Fibroblast of lung (primary cell): ENCODE measurements around the gene TMEM269. TPM values are rescaled to one million over a fixed set of nuclear protein-coding genes. Genes with fewer than 3 reads are reported as not detected.

Experiments
- DNase-seq, 2 donors: peaks; one replicate each; pipeline versions ENCODE4 v3.0.0 to v3.0.0-alpha.2; 2010; ENCODE audit warnings: low read depth in 2 of 2
- H2AFZ ChIP-seq: 2 replicates; pipeline ENCODE4 v1.5.1; 2012; ENCODE audit warnings: low read length, control low read depth, inconsistent platforms
- H3K27ac ChIP-seq: 2 replicates; pipeline ENCODE4 v1.5.1; 2011; ENCODE audit warnings: low read length, control low read depth; ENCODE audit not compliant: insufficient read depth
- H3K27me3 ChIP-seq: 2 replicates; pipeline ENCODE4 v1.5.1; 2011; ENCODE audit warnings: mild to moderate bottlenecking, low read length; ENCODE audit not compliant: control insufficient read depth, insufficient read depth
- H3K36me3 ChIP-seq: 2 replicates; pipeline ENCODE4 v1.5.1; 2011; ENCODE audit warnings: low read length; ENCODE audit not compliant: control insufficient read depth, insufficient read depth
- H3K4me1 ChIP-seq: 2 replicates; pipeline ENCODE4 v1.5.1; 2011; ENCODE audit warnings: low read length; ENCODE audit not compliant: control insufficient read depth, insufficient read depth; ENCODE audit errors: extremely low read depth
- H3K4me2 ChIP-seq: 2 replicates; pipeline ENCODE4 v1.5.1; 2011; ENCODE audit warnings: low read length, control low read depth; ENCODE audit not compliant: insufficient read depth; ENCODE audit errors: extremely low read depth
- H3K4me3 ChIP-seq, 4 experiments: fragments of 200-600 bp in 1 of 4; sonication (generic) in 1 of 4; replicated peaks in 1 of 4; 2 replicates each; pipeline ENCODE4 v1.5.1; 2011 to 2016; ENCODE audit warnings: low read length in 4 of 4, low read depth in 3 of 4, mild to moderate bottlenecking in 3 of 4, control low read depth in 2 of 4, inconsistent platforms in 1 of 4, mixed read lengths in 1 of 4; ENCODE audit not compliant: insufficient read depth in 1 of 4; ENCODE audit errors: control extremely low read depth in 1 of 4
- H3K79me2 ChIP-seq: 2 replicates; pipeline ENCODE4 v1.5.1; 2012; ENCODE audit warnings: mild to moderate bottlenecking, low read length, inconsistent platforms; ENCODE audit not compliant: control insufficient read depth, insufficient read depth
- H3K9ac ChIP-seq: 2 replicates; pipeline ENCODE4 v1.5.1; 2011; ENCODE audit warnings: mild to moderate bottlenecking, low read length, control low read depth; ENCODE audit not compliant: insufficient read depth
- H3K9me3 ChIP-seq: 2 replicates; pipeline ENCODE4 v1.5.1; 2012; ENCODE audit warnings: low read depth, low read length; ENCODE audit not compliant: control insufficient read depth, insufficient read depth
- H4K20me1 ChIP-seq: 2 replicates; pipeline ENCODE4 v1.5.1; 2011; ENCODE audit warnings: low read length; ENCODE audit not compliant: control insufficient read depth, insufficient read depth; ENCODE audit errors: extremely low read depth
- CTCF ChIP-seq, 2 donors: IDR thresholded peaks in 1 of 2; conservative IDR thresholded peaks in 1 of 2; 1 replicate in 1 of 2; 2 replicates in 1 of 2; pipeline ENCODE4 v1.5.1; 2011 to 2012; ENCODE audit warnings: low read length in 2 of 2, control low read depth in 1 of 2, inconsistent platforms in 1 of 2, low read depth in 1 of 2, mild to moderate bottlenecking in 1 of 2
- EZH2 ChIP-seq: IDR thresholded peaks from 2 replicates; pipeline ENCODE4 v1.5.1; 2012; ENCODE audit warnings: low read length, control low read depth, mild to moderate bottlenecking; ENCODE audit errors: missing control alignments
- polyA plus RNA-seq, 2 donors: library from polyadenylated mRNA; depleted of rRNA in 1 of 2; stranded (reverse) in 1 of 2; unstranded in 1 of 2; fragments of >200 nt; gene quantifications; 2 replicates each; pipeline ENCODE4 v1.2.1, GENCODE V29; 2011 to 2012; ENCODE audit warnings: missing spikeins in 1 of 2
- total RNA-seq: library from RNA; depleted of rRNA; stranded (reverse); fragments of >200 nt; gene quantifications from 2 replicates; pipeline ENCODE4 v1.2.1, GENCODE V29; 2014

Gene TMEM269
- total and polyA plus RNA-seq, 2 donors (not counting 1 experiment from before 2014, with no cell fraction given) = 0.10 to 0.17 TPM

- no peak for TF ChIP-seq EZH2
- peak; percentile 60 to 66 for TF ChIP-seq CTCF (conservative IDR thresholded peaks at IDR 0.05 in 1 of 2, IDR thresholded peaks at IDR 0.05 in 1 of 2; ENCODE audit: low read depth in 1 of 2, low read length in 2 of 2)
- DNase-seq = peak; percentile 82 to 84
- H3K4me3 ChIP-seq = peak overlapping the region; percentile 63 to 98 (median 90)
- peaks cover 60% of the 10 kb centered on the region for H3K79me2 ChIP-seq
- H3K36me3 ChIP-seq = peaks cover 2% of the 10 kb centered on the region
- H3K27me3 ChIP-seq = no peaks in the 10 kb centered on the region
- H3K4me1 ChIP-seq = peaks cover 2% of the 10 kb centered on the region
- peak overlapping the region; percentile 81 for H3K9ac ChIP-seq
- peak overlapping the region; percentile 89 for H3K27ac ChIP-seq
- H4K20me1 ChIP-seq = peaks cover 4% of the 10 kb centered on the region
- H2AFZ ChIP-seq = peak overlapping the region; percentile 80
- H3K4me2 ChIP-seq = peak overlapping the region; percentile 95
- H3K9me3 ChIP-seq = no peaks in the 10 kb centered on the region
Observed at GRCh38 chr1:42765832-42766740, 18.7 kb upstream of the TMEM269 start.

GRCh38 chr1:42766741-42767509 is 17.9 kb upstream of the TMEM269 start, which contains the start of the genes C1orf50 and P3H1:
Gene C1orf50, plus strand, starts transcription at chr1:42767249. Its CDS starts 63 bp downstream, at chr1:42767312.
Gene P3H1, minus strand, starts transcription at chr1:42767028. Its CDS starts 57 bp downstream, at chr1:42766971.
- Histone ChIP-seq H3K4me3 (peak within 1 kb of the TSS; percentile 63 to 98 (median 97)), H3K79me2 (peaks cover 60% of the 10 kb centered on the region), H4K20me1 (peaks cover 4% of the 10 kb centered on the region), H3K4me1 (peaks cover 2% of the 10 kb centered on the region), H3K9ac (peak within 1 kb of the TSS; percentile 92), H3K4me2 (peak within 1 kb of the TSS; percentile 99), H3K27ac (peak within 1 kb of the TSS; percentile 89), H2AFZ (peak within 1 kb of the TSS; percentile 89), H3K36me3 (peaks cover 2% of the 10 kb centered on the region), H3K9me3 (no peaks in the 10 kb centered on the region), H3K27me3 (no peaks in the 10 kb centered on the region)
- TF ChIP-seq CTCF (conservative IDR thresholded peaks at IDR 0.05 in 1 of 2, IDR thresholded peaks at IDR 0.05 in 1 of 2; ENCODE audit: low read depth in 1 of 2, low read length in 2 of 2) = no peak
- no peak for TF ChIP-seq EZH2
- DNase-seq = peak; percentile 98 to 99
